ENCODE data around the gene ERV3-1. TPM values are rescaled to one million over a fixed set of nuclear protein-coding genes. Genes with fewer than 3 reads are reported as not detected.

ERV3-1 gene
- total RNA-seq, 2 donors from 2014 or later: 38.2 to 44.6 TPM

- Histone ChIP-seq H3K36me3 (ENCODE audit: control insufficient read depth, insufficient read depth, low read length) (peaks cover 50% of the 10 kb centered on the region), H3K27ac (ENCODE audit: low read depth, low read length) (no peak overlapping the region), H3K9me3 (ENCODE audit: control insufficient read depth, low read length) (peaks cover 87% of the 10 kb centered on the region), H3K4me3 (ENCODE audit: low read length) (peak overlapping the region; percentile 69), H3K9ac (ENCODE audit: extremely low read depth, low read length, poor library complexity, severe bottlenecking) (no peak overlapping the region), H3K27me3 (ENCODE audit: control insufficient read depth, insufficient read depth, low read length, poor library complexity, severe bottlenecking) (no peaks in the 10 kb centered on the region), H3K4me1 (ENCODE audit: control insufficient read depth, insufficient read depth, low read length) (no peaks in the 10 kb centered on the region)
- no peak for TF ChIP-seq CTCF (conservative IDR thresholded peaks at IDR 0.05)
- no peaks in the 10 kb centered on the region for H3K4me1 Mint-ChIP-seq
- H3K36me3 Mint-ChIP-seq (ENCODE audit: low read depth): peaks cover 77% of the 10 kb centered on the region
- no peak overlapping the region for H3K4me3 Mint-ChIP-seq
- H3K27ac Mint-ChIP-seq: no peak overlapping the region
- H3K27me3 Mint-ChIP-seq (ENCODE audit: insufficient read depth): no peaks in the 10 kb centered on the region
- H3K9me3 Mint-ChIP-seq: peaks cover 70% of the 10 kb centered on the region
- DNase-seq: no peak
- 86 to 91% methylated on average over 5 to 11 of the region's 11 CpGs for WGBS, 2 experiments (ENCODE audit: insufficient coverage in 1 of 2, insufficient read length in 1 of 2)
Observed at GRCh38 chr7:64999165-65000004, 7.1 kb downstream of the ERV3-1 start.

DNA sequence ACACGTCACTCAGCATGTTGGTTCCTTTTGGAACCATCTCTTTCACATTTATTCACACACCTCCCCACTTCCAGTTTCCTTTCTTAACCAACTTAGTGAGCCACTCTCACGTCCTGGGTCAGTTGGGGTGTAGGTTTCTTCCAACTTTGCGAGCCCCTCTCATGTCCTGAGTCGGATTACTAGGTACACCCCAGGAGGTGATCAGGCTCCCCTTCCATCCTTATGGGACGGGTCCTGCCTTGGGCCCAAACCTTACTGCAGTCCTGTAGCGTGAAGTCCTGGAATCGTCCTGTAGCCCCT is 7.7 kb downstream of the ERV3-1 start:
- no peak overlapping the region for H3K27ac ChIP-seq (ENCODE audit: low read depth, low read length)
- no peak overlapping the region for H3K27ac Mint-ChIP-seq
- H3K4me1 Mint-ChIP-seq: no peaks in the 10 kb centered on the region
- peaks cover 46% of the 10 kb centered on the region for H3K36me3 ChIP-seq (ENCODE audit: control insufficient read depth, insufficient read depth, low read length)
- no peaks in the 10 kb centered on the region for H3K27me3 Mint-ChIP-seq (ENCODE audit: insufficient read depth)
- TF ChIP-seq CTCF (conservative IDR thresholded peaks at IDR 0.05): no peak
- no peaks in the 10 kb centered on the region for H3K27me3 ChIP-seq (ENCODE audit: control insufficient read depth, insufficient read depth, low read length, poor library complexity, severe bottlenecking)
- WGBS, 2 experiments (ENCODE audit: insufficient coverage in 1 of 2, insufficient read length in 1 of 2): 92 to 95% methylated on average over 4 to 7 of the region's 7 CpGs
- H3K4me3 ChIP-seq (ENCODE audit: low read length): peak overlapping the region; percentile 19
- H3K4me3 Mint-ChIP-seq: no peak overlapping the region
- peaks cover 76% of the 10 kb centered on the region for H3K9me3 Mint-ChIP-seq
- H3K36me3 Mint-ChIP-seq (ENCODE audit: low read depth): peaks cover 80% of the 10 kb centered on the region
- H3K4me1 ChIP-seq (ENCODE audit: control insufficient read depth, insufficient read depth, low read length): no peaks in the 10 kb centered on the region
- no peak overlapping the region for H3K9ac ChIP-seq (ENCODE audit: extremely low read depth, low read length, poor library complexity, severe bottlenecking)
- DNase-seq: no peak
- H3K9me3 ChIP-seq (ENCODE audit: control insufficient read depth, low read length): peaks cover 90% of the 10 kb centered on the region

DNA sequence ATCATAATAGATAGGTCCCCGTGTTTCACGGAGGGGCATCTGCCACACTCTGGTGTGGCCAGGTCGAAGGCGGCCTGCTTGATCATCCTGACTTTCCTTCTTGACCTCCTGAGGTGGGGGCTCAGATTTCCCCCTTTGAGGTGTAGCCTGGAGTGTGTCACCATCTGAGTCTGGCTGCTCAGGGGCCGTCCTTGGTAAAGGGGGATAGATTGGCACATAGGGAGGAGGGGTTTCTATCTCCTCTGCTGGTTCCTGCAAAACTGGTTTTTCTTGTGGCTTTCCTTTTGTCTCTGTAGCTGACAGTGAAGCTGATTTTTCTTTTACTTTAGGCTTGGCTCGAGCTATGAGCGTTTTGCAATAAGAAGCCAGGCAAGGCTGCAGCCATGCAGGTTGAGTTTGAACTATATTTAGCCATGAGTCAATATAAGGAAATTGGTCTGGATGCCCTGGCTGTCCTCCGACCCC is 8.5 kb downstream of the ERV3-1 start:
- H3K9me3 ChIP-seq (ENCODE audit: control insufficient read depth, low read length): peaks cover 96% of the 10 kb centered on the region
- 71 to 81% methylated on average over 4 to 8 of the region's 8 CpGs for WGBS, 2 experiments (ENCODE audit: insufficient coverage in 1 of 2, insufficient read length in 1 of 2)
- no peaks in the 10 kb centered on the region for H3K27me3 ChIP-seq (ENCODE audit: control insufficient read depth, insufficient read depth, low read length, poor library complexity, severe bottlenecking)
- H3K4me3 ChIP-seq (ENCODE audit: low read length): no peak overlapping the region
- no peaks in the 10 kb centered on the region for H3K4me1 ChIP-seq (ENCODE audit: control insufficient read depth, insufficient read depth, low read length)
- TF ChIP-seq CTCF (conservative IDR thresholded peaks at IDR 0.05): no peak
- no peak overlapping the region for H3K27ac ChIP-seq (ENCODE audit: low read depth, low read length)
- DNase-seq: no peak
- peaks cover 82% of the 10 kb centered on the region for H3K36me3 Mint-ChIP-seq (ENCODE audit: low read depth)
- H3K4me1 Mint-ChIP-seq: no peaks in the 10 kb centered on the region
- H3K9me3 Mint-ChIP-seq: peaks cover 84% of the 10 kb centered on the region
- H3K27ac Mint-ChIP-seq: no peak overlapping the region
- H3K27me3 Mint-ChIP-seq (ENCODE audit: insufficient read depth): no peaks in the 10 kb centered on the region
- H3K9ac ChIP-seq (ENCODE audit: extremely low read depth, low read length, poor library complexity, severe bottlenecking): no peak overlapping the region
- no peak overlapping the region for H3K4me3 Mint-ChIP-seq
- peaks cover 51% of the 10 kb centered on the region for H3K36me3 ChIP-seq (ENCODE audit: control insufficient read depth, insufficient read depth, low read length)
